ENCODE data around the gene SEC62.
"Not testable (repeated sequence)": the region's sequence is repeated elsewhere in the genome, so short reads cannot be mapped to it uniquely, and the experiment has no call there.

Gene SEC62

DNA sequence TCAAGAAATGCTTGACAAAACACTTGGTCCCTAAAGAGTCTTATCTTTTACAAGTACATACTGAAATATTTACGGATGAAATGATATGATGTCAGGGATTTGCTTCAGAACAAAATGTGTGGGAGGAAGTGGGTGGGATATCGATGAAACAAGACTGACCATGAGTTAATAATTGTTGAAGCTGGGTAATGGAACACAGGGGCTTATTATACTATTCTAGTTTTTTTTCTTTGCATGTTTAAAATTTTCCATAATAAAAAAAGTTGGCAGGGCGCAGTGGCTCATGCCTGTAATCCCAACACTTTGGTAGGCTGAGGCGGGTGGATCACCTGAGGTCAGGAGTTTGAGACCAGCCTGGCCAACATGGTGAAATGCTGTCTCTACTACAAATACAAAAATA is 52.7 kb downstream of the SEC62 start:
- not testable (repeated sequence) for DNase-seq

DNA sequence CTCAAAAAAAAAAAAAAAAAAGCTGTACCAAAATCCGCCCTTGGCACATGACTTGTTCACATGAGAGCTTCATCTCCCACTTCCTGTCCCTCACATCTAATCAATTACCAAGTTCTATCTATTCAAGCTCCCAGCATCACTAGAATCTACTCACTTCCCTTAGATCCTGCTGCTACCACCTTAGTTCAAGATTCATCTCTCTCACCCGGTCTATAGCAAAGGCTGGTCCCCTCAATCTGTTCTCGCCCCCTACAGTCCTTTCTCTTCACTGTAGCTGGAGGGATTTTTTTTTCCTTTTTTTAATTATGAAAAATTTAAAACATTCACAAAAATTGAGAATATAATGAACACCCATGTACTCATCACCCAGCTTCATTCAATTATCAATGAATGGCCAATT is 54.5 kb downstream of the SEC62 start:
- DNase-seq = no peak

DNA sequence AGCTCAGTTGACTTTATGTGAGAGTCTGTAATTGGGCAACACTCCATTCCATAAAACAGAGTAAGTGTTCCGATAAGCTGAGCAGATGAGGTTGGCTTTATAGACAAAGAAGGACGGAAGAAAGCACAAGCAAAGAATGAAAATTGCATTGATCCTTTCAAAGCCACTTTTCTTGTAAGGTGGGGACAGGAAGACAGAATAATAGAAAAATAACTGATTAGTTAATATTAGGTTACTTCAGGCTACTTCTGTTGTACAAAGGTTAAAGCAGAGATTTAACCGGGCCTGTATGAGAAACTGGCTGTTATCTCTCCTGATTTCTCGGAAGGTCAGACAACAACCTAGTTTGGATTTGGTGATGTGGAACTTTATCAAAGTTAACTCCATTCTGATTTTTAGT is 55.7 kb downstream of the SEC62 start:
- no peak for DNase-seq

DNA sequence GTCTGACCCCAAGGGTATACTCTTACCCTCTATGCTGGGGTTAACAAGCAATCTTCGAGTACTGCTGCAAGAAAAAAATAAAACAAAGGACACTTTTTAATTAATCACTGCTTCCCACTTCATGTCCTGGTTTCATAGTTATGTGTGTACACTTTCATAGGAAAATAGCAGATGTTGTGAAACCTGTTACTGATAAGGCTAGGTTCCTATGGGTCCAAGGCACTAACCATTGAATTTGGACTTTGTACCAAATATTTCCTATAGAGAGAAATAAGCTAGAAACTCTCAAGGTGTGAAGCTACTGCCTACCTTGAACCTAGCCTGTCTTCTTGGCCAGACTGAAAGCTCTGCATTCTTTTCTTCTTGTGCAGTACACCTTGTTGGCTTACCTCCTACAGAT is 56.6 kb downstream of the SEC62 start:
- no peak for DNase-seq

DNA sequence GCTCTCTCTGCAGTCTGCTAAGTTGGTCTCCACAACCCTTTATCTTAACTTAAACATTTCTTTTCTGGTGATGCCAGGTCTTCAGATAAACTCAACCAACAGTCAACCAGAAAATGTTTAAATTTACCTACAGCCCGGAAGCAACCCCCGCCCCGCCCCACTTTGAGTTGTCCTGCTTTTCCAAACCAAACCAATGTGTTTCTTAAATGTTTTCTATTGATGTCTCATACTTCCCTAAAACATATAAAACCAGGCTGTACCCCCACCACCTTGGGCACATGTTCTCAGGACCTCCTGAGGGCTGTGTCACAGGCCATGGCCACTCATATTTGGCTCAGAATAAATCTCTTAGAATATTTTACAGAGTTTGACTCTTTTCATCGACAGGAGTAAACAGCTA is 58.0 kb downstream of the SEC62 start:
- DNase-seq = no peak

DNA sequence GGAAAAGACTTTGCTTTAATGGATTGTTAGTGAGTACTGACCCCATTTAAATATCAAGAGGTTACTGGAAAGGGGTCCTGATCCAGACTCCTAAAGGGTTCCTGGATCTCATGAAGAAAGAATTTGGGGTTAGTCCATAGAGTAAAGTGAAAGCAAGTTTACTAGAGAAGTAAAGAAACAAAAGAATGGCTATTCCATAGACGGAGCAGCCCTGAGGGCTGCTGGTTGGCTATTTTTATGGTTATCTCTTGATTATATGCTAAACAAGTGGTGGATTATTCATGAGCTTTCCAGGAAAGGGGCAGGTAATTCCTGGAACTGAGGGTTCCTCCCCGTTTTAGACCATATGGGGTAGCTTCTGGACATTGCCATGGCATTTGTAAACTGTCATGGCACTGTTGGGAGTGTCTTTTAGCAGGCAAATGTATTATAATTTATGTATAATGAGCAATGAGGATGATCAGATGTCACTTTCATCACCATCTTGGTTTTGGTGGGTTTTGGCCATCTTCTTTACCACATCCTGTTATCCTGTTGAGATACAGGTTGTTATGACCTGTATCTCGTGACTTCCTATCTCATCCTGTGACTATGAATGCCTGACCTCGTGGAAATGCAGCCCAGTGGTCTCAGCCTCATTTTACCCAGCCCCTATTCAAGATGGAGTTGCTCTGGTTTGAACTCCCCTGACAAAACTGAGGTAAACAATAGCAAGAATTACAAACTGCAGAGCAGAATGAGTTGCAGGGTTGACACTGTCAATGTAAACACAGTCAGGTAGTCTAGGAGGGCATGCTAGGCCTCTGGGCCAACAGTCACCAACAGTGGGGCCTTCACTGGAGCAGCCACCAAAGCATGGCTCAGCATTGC is 60.9 kb downstream of the SEC62 start:
- no peak for DNase-seq

DNA sequence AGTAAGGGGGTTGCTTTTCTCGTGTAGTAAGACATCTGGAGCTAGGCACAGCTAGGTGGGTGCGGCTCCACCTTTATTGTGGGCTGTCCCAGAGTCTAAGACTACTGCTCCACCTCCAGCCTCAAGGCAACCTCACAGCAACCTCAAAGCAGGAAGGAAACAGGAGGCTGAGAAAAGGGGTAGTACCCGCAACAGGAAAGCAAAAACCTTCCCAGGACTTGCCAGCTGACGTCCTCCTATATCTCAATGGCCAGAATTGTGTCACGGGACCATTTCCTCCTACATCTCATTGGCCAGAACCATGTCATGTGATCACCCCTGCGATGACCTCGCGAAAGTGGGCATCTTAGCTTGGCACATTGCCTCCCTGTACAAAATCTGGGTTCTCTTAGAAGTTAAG is 66.9 kb downstream of the SEC62 start:
- no peak for DNase-seq

DNA sequence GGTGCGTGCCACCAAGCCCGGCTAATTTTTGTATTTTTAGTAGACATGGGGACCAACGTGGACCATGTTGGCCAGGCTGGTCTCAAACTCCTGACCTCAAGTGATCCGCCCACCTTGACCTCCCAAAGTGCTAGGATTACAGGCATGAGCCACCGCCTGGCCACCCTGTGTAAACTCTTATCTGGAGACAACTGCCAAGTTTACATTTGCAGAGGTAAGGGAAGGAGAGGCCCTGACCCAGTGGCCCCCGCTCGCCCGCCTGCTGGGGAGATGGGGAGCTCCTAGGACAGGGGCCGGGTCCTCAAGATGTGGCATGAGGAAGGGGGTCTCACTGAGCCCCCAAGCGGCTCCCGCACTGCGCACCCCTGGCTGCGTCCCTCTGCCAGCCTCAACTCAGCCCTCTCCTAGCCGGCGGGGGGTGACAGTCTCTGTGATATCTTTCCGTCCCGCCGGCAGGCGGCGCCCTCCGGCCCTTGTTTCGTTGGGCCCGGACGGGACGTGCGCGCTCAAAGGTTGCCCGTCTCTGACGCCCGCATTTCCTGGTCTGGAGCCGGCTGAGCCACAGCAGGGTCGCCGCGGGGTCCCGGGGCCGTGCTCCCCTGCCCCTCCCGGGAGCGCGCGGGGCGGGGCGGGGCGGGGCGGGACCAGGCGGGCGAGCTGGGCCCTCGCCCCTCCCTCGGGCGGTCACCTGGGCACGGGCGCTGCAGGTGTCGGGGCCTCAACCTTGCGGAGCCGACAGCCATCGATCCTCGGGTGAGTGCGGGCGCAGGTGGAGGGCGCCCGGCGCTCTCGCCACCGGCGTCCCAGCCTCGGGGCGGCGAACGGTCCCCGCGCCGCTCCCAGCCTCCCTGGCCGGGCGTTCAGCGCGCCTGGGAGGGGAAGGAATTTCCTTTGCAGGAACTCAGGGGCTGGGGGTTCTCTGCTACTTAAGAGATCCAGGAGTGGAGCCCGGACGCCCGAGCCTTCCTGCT is 71.1 kb downstream of the SEC62 start, which contains the start of gene GPR160:
GPR160 (plus strand) TSS at position 533 of the 971 bp plus-strand sequence. CDS start 45,978 bp downstream, outside the sequence.
- DNase-seq = peak; percentile 8

DNA sequence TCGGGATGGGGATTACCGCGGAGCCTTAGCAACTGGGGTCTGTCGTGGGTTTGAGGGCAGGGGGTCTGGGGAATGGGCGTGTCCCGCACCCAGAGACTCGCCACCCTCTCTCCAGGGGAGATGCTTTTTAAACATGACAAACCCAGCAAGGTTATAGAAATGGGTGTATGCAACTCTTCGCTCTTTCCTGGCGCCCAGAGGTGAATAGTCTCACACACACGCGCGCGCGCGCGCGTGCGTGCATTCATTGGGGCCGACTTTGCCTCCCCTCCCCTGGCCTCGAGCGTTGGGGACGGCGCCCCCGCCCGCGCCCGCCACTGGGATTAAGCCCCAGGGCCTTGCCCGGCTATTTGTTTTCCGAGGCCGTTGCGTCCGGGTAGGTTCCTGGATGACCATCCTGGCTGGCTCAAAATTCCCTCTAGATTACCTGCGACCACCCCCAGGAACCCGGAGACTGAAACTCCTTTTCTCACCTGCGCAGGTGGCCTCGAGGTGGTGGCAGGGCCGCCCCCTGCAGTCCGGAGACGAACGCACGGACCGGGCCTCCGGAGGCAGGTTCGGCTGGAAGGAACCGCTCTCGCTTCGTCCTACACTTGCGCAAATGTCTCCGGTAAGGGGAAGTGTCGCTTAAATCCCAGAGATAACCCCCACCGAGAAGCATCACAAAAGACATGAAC is 72.0 kb downstream of the SEC62 start:
- peak; percentile 5 for DNase-seq

DNA sequence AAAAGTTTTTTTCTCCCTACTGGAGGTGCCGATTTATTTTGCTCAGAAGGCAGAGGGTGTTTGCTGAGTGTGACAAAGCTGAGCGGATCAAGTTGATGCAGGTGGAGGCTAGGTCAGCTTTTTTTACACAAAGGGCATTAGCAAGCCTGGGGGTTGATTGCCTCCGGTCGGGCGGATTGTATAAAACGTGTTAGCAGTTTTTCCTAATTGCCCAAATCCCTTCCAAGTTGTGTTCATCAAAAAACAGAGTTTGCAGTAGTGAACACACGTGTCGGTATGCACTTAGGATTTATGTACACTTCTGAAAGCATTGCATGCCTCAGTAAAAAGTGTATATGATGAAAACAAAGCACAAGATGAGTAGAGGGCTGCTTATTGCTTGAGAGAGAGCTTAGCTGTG is 73.8 kb downstream of the SEC62 start:
- DNase-seq = no peak

DNA sequence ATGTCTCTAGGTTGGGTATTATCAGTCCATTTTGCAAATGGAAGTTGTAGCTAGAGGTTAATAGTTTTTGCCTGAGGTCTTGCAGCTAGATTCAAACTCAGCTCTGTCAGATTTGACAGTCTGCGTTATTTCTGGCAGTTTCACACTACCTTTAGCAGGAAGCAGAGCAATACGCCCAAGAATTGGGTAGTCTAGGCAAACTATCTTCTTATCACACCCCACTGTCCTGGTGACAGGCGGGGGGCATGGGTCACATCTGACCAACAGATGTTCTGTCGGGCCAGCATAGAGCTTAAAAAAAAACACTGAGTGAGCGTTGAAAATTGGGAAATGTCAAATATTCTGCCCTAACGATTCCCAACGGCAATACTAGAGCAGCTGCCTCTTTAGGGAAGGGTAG is 76.9 kb downstream of the SEC62 start:
- no peak for DNase-seq

DNA sequence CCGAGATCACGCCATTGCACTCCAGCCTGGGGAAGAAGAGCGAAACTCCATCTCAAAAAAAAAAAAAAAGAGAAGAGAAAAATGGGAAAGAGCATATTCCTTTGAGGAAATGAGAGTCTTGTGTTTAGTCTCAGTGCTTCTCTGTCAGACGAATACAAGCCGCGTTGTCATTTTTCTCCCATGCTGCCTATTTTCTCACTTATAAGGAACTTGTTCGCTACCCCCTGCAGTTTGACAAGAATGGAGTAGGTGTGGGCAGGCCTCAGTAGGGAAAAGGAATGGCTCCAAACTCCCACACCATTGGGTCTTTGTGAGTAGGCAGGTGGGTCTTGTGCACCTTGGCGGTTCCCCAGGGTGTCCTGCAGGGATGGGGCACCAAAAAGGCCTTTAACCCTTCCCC is 77.7 kb downstream of the SEC62 start:
- no peak for DNase-seq

DNA sequence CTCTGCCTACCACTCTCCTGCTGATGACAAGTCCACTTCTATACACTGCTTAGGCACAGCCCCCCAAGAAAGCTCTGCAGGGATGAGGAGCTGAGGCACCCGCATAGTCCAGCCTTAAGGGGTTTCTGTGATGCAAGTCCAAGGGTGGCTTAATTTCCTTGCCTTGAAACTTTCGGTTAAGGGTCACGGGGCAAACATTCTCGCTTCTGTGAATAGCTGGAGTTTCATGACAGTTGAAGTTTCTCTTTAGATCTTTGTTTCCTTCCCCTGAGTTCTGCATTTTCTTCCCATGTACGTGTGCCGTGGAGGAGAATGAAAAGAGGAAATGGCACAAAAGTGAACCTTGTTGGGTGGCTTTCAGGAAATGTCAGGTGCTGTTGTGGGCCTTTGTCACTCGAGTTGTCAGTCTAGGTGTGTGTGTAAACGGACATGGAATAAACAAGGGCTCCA is 78.2 kb downstream of the SEC62 start:
- DNase-seq = no peak

DNA sequence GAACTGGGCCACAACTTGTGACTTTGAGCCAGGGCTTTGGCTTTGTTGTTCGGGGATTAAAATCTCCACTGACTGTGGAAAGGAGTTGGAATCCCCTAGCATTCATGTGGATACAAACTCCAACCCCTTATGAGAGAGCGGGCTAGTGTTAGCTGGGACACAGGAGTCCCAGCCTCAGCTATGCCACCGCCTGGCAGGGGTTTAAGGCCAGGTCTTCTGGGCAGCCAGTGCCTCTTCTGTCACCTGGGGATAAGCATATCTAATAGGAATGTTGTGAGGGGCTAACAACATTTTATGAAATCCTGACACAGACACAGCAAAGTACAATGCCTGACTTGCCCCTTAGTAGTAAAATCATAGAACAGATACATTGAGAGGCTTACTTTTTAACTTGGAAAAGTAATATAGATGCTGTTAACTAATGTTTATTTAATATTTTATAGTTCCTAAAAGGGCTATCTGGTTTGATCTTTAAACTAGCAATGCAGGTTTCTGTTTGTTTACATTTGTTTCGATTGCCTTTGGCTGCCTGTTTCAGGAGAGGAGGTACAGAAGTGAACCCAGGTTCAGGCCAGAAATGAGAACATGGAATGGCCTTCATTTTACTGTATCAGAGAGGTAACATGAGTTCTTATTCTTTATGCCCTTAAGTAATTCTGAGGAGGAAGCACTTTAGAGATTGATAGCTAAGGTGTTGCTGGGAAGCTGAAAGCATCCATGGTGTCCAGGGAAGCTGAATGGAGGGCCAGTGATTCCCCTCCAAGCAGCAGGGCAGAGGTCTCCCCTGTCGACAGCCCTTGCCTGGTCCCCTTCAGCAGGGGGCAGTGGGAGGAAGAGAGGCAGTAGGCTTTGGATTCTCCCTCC is 79.9 kb downstream of the SEC62 start:
- no peak for DNase-seq

DNA sequence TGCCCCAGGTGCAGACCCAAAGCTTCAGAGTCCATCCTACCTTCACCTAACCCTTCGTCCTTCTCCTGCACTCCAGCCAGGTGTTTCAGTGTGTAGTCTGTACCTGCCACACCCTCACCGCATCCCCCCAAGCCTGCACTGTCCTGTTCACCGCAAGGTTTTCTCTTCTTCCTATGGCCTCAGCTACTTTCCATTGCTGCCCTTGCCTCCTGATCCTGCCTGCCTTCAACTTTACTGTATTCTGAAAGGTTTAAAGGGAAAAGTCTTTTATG is 80.5 kb downstream of the SEC62 start:
- no peak for DNase-seq
